A673 (cell line): ENCODE data around the gene HMGXB4.

ENCODE experiments used
- EZH2 ChIP-seq: fragments of 200-600 bp; sonication (generic); IDR thresholded peaks from 2 replicates; pipeline ENCODE4 v1.6.1; 2017; ENCODE audit warnings: borderline replicate concordance, low read depth, mild to moderate bottlenecking, mixed read lengths, antibody characterized with exemption, low read length; ENCODE audit not compliant: poor library complexity, severe bottlenecking
- TF ChIP-seq, protein P1 (sequence below): fragments of 300-800, 200-600 bp; sonication (generic); conservative IDR thresholded peaks from 2 replicates; pipeline ENCODE4 v1.5.1; 2017; ENCODE audit warnings: low read depth, mild to moderate bottlenecking, antibody characterized with exemption, low read length, moderate library complexity, mixed read lengths

DNA sequence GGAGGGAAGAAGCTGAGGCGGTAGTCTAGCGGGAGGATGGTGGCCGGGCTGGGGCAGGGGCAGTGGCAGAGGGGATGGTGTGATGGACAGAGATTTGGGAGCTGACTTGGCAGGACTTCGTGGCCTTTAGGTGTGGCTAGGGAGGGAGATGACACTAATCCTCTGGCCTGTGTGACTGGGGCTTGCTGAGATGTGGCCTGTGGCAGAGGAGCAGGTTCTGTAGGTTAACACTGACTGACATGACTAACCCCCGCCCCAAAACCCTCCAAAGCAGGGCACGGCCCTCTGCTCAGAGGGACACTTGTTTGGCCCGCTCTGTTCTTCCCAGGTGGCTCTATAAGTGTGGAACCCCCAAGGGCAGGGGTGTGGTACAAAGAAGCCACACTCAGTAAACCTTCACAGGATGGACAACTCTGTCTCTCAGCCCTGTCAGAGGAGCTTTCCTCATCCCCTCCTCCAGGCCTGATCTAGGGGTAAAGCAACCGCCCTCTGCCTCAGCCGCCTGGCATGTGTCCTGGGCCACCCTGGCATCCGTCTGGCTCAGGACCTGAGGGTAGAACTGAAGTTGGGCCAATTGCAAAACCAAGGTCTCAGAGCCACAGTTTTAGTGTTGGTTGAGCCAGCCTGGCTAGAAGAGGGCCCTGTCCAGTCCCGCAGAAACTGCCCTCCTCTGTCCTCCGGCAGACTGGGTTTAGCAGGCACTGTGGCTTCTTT, 58.0 kb downstream of the HMGXB4 start:
- TF ChIP-seq, protein P1, sequence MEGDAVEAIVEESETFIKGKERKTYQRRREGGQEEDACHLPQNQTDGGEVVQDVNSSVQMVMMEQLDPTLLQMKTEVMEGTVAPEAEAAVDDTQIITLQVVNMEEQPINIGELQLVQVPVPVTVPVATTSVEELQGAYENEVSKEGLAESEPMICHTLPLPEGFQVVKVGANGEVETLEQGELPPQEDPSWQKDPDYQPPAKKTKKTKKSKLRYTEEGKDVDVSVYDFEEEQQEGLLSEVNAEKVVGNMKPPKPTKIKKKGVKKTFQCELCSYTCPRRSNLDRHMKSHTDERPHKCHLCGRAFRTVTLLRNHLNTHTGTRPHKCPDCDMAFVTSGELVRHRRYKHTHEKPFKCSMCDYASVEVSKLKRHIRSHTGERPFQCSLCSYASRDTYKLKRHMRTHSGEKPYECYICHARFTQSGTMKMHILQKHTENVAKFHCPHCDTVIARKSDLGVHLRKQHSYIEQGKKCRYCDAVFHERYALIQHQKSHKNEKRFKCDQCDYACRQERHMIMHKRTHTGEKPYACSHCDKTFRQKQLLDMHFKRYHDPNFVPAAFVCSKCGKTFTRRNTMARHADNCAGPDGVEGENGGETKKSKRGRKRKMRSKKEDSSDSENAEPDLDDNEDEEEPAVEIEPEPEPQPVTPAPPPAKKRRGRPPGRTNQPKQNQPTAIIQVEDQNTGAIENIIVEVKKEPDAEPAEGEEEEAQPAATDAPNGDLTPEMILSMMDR = no peak
- no peak for TF ChIP-seq EZH2
